Thoracic aorta (tissue), 2 donors: ENCODE data around the gene PPCDC. TPM values are rescaled to one million over a fixed set of nuclear protein-coding genes. Genes with fewer than 3 reads are reported as not detected.

Experiments
- ATAC-seq: fragments of 150-250 bp; one replicate; pipeline ENCODE4 v1.8.0; 2017; ENCODE audit warnings: low read depth; ENCODE audit not compliant: insufficient number of reproducible peaks, low FRiP score
- DNase-seq: peaks from one replicate; pipeline ENCODE4 v3.0.0-alpha.2; 2020; ENCODE audit warnings: low spot score
- H3K27ac ChIP-seq, 2 donors: fragments of 200-600 bp; sonication (generic); 1 replicate in 1 of 2; 2 replicates in 1 of 2; pipeline ENCODE4 v1.5.1; 2016; ENCODE audit warnings: mild to moderate bottlenecking in 2 of 2, moderate library complexity in 2 of 2
- H3K27me3 ChIP-seq: fragments of 200-600 bp; sonication (generic); replicated peaks from 2 replicates; pipeline ENCODE4 v1.6.0; 2016; ENCODE audit warnings: mild to moderate bottlenecking; ENCODE audit not compliant: insufficient read depth
- H3K36me3 ChIP-seq: fragments of 200-600 bp; sonication (generic); one replicate; pipeline ENCODE4 v1.5.1; 2016
- H3K4me1 ChIP-seq, 2 donors: fragments of 200-600 bp; sonication (generic); 1 replicate in 1 of 2; 2 replicates in 1 of 2; pipeline versions ENCODE4 v1.5.1 to v1.6.0; 2016; ENCODE audit warnings: low read depth in 2 of 2, mild to moderate bottlenecking in 1 of 2; ENCODE audit not compliant: control insufficient read depth in 1 of 2
- H3K4me3 ChIP-seq: fragments of 200-600 bp; sonication (generic); 2 replicates; pipeline ENCODE4 v1.5.1; 2016; ENCODE audit warnings: mild to moderate bottlenecking
- H3K9me3 ChIP-seq: fragments of 200-600 bp; sonication (generic); 2 replicates; pipeline ENCODE4 v1.5.1; 2016
- CTCF ChIP-seq: fragments of 200-600 bp; sonication (generic); IDR thresholded peaks from one replicate; pipeline ENCODE4 v1.5.1; 2019; ENCODE audit warnings: antibody characterized with exemption
- total RNA-seq, 2 donors: library from RNA; depleted of rRNA; stranded (reverse); fragments of >200 nt; gene quantifications; one replicate each; pipeline versions ENCODE4 v1.1.0 to v1.2.3, GENCODE V29; 2016

PPCDC gene
- total RNA-seq, 2 donors from 2014 or later: 8.5 to 13.7 TPM

DNA sequence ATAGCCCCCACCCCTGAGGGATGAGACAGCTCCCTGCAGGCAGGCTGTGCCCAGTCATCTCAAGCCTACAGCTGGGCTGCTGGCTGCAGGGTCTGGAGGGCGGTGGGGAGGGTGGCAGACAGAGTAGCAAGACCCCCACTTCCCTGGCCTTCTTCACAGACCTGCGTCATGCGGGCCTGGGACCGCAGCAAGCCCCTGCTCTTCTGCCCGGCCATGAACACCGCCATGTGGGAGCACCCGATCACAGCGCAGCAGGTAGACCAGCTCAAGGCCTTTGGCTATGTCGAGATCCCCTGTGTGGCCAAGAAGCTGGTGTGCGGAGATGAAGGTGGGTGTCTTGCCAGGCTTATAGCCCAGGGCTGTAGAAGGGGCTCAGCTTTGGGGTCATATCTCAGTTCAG, 25.0 kb downstream of the PPCDC start:
- no peaks in the 10 kb centered on the region for H3K36me3 ChIP-seq
- no peaks in the 10 kb centered on the region for H3K9me3 ChIP-seq
- H3K27me3 ChIP-seq: no peaks in the 10 kb centered on the region
- ATAC-seq (no peak), DNase-seq (no peak)
- peaks cover 42 to 68% of the 10 kb centered on the region in 2 donors for H3K4me1 ChIP-seq
- no peak overlapping the region for H3K4me3 ChIP-seq
- no peak for TF ChIP-seq CTCF
- no peak overlapping the region for H3K27ac ChIP-seq

GRCh38 chr15:75049392-75049791, 26.0 kb downstream of the PPCDC start:
- TF ChIP-seq CTCF: no peak
- Histone ChIP-seq H3K4me3 (no peak overlapping the region), H3K27me3 (no peaks in the 10 kb centered on the region), H3K9me3 (no peaks in the 10 kb centered on the region), H3K27ac (peak overlapping the region; percentile 36 to 65), H3K36me3 (no peaks in the 10 kb centered on the region), H3K4me1 (peaks cover 33 to 58% of the 10 kb centered on the region in 2 donors)
- DNase-seq (peak; percentile 36), ATAC-seq (no peak)

- Histone ChIP-seq H3K9me3 (no peaks in the 10 kb centered on the region), H3K27ac (no peak overlapping the region), H3K27me3 (no peaks in the 10 kb centered on the region), H3K4me3 (no peak overlapping the region), H3K36me3 (no peaks in the 10 kb centered on the region), H3K4me1 (peaks cover 31 to 50% of the 10 kb centered on the region in 2 donors)
- DNase-seq: no peak
- TF ChIP-seq CTCF: no peak
- ATAC-seq: no peak
Measured at GRCh38 chr15:75050283-75050682, 26.9 kb downstream of the PPCDC start.

GRCh38 chr15:75051191-75051608, 27.8 kb downstream of the PPCDC start:
- Histone ChIP-seq H3K27me3 (no peaks in the 10 kb centered on the region), H3K4me3 (no peak overlapping the region), H3K36me3 (no peaks in the 10 kb centered on the region), H3K27ac (no peak overlapping the region), H3K9me3 (no peaks in the 10 kb centered on the region), H3K4me1 (peaks cover 27 to 41% of the 10 kb centered on the region in 2 donors)
- DNase-seq (no peak), ATAC-seq (no peak)
- no peak for TF ChIP-seq CTCF

DNA sequence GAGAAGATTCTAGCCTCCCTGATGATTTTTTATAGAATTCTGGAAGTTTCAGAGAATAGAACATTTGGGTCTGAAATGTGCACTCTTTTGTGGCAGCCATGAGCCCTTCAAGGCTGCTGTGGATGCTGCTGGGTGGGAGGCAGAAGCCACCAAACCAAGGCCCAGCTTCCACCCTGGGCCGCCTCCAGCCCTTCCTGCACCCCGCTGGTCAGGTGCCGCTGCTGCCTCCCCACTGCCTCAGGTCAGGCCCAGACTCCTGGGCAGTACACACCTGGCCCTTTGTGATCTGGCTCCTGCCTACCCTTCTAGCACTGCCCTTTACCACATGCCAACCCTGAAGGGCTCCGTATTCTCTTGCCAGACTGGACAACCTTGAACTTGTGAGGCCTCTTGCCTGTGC, 28.3 kb downstream of the PPCDC start:
- no peaks in the 10 kb centered on the region for H3K9me3 ChIP-seq
- H3K36me3 ChIP-seq: no peaks in the 10 kb centered on the region
- no peak overlapping the region for H3K27ac ChIP-seq
- no peak for TF ChIP-seq CTCF
- DNase-seq (no peak), ATAC-seq (no peak)
- H3K4me1 ChIP-seq: peaks cover 22 to 36% of the 10 kb centered on the region in 2 donors
- no peak overlapping the region for H3K4me3 ChIP-seq
- no peaks in the 10 kb centered on the region for H3K27me3 ChIP-seq
